NB4 (cell line): ENCODE measurements around the gene UTP18.

Experiments
- POLR2A ChIP-seq: IDR thresholded peaks from 2 replicates; pipeline ENCODE4 v1.6.1; 2011; ENCODE audit warnings: mild to moderate bottlenecking; ENCODE audit not compliant: insufficient read length; ENCODE audit errors: extremely low read depth
- TF ChIP-seq, protein P1 (sequence below): IDR thresholded peaks from one replicate; pipeline ENCODE4 v1.5.1; 2012; ENCODE audit warnings: low read depth, low read length
- TF ChIP-seq, protein P2 (sequence below): IDR thresholded peaks from 2 replicates; pipeline ENCODE4 v1.6.1; 2011; ENCODE audit warnings: low read depth, low read length

DNA sequence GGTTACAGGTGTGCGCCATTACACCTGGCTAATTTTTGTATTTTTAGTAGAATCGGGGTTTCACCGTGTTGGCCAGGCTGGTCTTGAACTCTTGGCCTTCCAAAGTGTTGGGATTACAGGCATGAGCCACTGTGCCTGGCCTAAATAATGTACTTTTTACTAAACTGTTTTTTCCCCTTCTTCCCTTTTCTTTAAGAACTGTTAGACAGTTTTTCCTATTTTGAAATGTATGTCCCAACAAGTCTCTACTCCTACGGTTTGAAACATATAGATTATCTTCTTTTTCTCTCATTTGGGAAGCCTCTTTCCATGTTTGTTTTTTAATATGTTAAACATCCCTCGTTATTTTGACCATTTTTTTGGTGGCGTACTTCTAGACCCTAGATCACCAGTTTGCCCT is 9.6 kb downstream of the UTP18 start:
- TF ChIP-seq, protein P1, sequence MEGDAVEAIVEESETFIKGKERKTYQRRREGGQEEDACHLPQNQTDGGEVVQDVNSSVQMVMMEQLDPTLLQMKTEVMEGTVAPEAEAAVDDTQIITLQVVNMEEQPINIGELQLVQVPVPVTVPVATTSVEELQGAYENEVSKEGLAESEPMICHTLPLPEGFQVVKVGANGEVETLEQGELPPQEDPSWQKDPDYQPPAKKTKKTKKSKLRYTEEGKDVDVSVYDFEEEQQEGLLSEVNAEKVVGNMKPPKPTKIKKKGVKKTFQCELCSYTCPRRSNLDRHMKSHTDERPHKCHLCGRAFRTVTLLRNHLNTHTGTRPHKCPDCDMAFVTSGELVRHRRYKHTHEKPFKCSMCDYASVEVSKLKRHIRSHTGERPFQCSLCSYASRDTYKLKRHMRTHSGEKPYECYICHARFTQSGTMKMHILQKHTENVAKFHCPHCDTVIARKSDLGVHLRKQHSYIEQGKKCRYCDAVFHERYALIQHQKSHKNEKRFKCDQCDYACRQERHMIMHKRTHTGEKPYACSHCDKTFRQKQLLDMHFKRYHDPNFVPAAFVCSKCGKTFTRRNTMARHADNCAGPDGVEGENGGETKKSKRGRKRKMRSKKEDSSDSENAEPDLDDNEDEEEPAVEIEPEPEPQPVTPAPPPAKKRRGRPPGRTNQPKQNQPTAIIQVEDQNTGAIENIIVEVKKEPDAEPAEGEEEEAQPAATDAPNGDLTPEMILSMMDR: no peak
- TF ChIP-seq POLR2A: no peak
- TF ChIP-seq, protein P2, sequence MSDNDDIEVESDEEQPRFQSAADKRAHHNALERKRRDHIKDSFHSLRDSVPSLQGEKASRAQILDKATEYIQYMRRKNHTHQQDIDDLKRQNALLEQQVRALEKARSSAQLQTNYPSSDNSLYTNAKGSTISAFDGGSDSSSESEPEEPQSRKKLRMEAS: no peak
